Endometrial microvascular endothelial cells (primary cell): ENCODE measurements around the gene CANX. TPM values are rescaled to one million over a fixed set of nuclear protein-coding genes. Genes with fewer than 3 reads are reported as not detected.
"Not testable (repeated sequence)": the region's sequence is repeated elsewhere in the genome, so short reads cannot be mapped to it uniquely, and the experiment has no call there.

Source experiments
- in situ Hi-C: cut with HindIII; loops from 2 replicates; pipeline ENCODE4 v1.10.0; 2017; ENCODE audit warnings: low sequenced_read_pairs, low pct_unique_long_range_greater_than_20kb; ENCODE audit errors: inconsistent ontology term
- total RNA-seq: library from RNA; depleted of rRNA; stranded (reverse); fragments of >200 nt; gene quantifications from one replicate; pipeline ENCODE4 v1.2.3, GENCODE V29; 2015; ENCODE audit errors: inconsistent ontology term

Gene CANX, protein sequence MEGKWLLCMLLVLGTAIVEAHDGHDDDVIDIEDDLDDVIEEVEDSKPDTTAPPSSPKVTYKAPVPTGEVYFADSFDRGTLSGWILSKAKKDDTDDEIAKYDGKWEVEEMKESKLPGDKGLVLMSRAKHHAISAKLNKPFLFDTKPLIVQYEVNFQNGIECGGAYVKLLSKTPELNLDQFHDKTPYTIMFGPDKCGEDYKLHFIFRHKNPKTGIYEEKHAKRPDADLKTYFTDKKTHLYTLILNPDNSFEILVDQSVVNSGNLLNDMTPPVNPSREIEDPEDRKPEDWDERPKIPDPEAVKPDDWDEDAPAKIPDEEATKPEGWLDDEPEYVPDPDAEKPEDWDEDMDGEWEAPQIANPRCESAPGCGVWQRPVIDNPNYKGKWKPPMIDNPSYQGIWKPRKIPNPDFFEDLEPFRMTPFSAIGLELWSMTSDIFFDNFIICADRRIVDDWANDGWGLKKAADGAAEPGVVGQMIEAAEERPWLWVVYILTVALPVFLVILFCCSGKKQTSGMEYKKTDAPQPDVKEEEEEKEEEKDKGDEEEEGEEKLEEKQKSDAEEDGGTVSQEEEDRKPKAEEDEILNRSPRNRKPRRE
- 504 TPM for total RNA-seq

- in situ Hi-C loops = no loop called here
These were observed at the start of gene CANX for GRCh38 chr5:179698935-179699615. TSS of gene CANX (plus strand) at chr5:179698967. CDS start at chr5:179705682, 6,715 bp downstream.

- in situ Hi-C loops = not testable (repeated sequence)
These were observed 49.5 kb upstream of the CANX start for GRCh38 chr5:179649166-179649703.

GRCh38 chr5:179650245-179650644, 48.5 kb upstream of the CANX start:
- in situ Hi-C loops = not testable (repeated sequence)

- in situ Hi-C loops = not testable (repeated sequence)
These were observed 45.6 kb upstream of the CANX start for GRCh38 chr5:179653135-179653534.

GRCh38 chr5:179657302-179658178, 41.2 kb upstream of the CANX start:
- in situ Hi-C loops = not testable (repeated sequence)

GRCh38 chr5:179658179-179658856, 40.4 kb upstream of the CANX start:
- in situ Hi-C loops = not testable (repeated sequence)

- in situ Hi-C loops = not testable (repeated sequence)
These were observed 37.1 kb upstream of the CANX start for GRCh38 chr5:179661647-179662046.

- in situ Hi-C loops = no loop called here
These were observed 30.4 kb upstream of the CANX start for GRCh38 chr5:179668391-179668790.

GRCh38 chr5:179678223-179679013, 20.3 kb upstream of the CANX start:
- in situ Hi-C loops = no loop called here

DNA sequence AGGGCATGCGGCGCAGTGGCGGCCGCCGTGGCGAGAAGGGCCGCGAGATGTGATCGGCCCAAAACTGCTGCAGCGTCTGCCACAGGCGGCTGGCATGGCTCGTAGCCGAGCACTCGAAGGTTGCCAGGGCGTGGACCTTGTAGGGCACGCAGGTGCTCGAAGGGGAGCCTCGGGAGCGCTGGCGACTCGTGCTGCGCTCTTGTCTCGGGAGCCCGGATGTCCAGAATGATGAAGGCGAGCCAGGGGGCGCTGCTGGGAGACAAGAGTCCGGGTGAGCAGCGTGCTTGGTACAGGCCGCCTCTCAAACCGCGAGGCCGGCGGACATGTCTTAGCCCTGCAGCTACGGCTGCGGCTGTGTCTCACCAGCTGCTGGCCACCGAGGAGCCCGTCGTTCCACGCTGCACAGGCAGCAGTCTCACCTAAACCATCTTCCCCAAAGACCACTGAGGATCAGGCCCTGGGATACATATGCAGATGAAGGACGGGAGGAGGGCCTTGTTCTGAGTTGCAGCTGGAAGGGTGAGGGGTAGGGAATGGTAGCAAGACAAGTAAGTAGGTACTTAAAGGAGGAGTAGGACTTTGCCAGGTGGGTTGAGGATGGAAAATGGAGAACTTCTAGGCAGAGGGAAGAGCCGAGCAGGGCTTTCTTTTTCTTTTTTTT, 19.6 kb upstream of the CANX start:
- in situ Hi-C loops = no loop called here

- in situ Hi-C loops = no loop called here
These were observed 18.6 kb upstream of the CANX start for GRCh38 chr5:179680014-179680779.

DNA sequence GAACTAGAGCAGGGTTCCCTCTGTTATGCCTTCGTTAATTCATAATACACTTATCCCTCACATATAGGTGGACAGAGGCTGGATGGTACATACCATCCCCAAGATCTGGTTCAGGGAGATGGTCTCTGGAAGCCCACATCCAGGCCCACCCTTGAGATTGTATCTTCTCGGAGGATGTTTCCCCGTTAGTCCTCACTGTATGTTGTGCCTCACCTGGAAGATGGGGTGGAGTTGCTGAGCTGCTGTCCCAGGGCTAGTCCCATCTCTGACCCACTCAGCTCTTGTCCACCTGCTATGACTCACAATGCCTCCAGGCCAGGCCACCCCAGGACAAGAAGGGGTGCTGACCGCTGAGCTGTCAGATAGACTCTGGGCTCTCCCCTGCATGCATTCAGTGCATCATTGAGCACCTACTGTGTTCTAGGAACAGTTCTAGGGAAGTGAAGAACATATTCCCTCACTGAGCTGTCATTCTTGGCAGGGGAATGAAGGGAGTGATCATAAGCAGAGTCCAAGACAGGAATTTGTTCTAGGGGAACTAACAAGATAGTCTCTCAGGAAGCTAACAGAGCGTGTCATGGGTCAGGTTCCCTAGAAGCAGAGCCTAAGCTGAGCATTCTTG, 17.9 kb upstream of the CANX start, which contains the start of gene CBY3:
CBY3 (minus strand) TSS at position 255 of the 622 bp plus-strand sequence; CDS start at position 139, 116 bp downstream.
- in situ Hi-C loops = no loop called here

GRCh38 chr5:179689212-179689611, 9.6 kb upstream of the CANX start:
- in situ Hi-C loops = not testable (repeated sequence)

DNA sequence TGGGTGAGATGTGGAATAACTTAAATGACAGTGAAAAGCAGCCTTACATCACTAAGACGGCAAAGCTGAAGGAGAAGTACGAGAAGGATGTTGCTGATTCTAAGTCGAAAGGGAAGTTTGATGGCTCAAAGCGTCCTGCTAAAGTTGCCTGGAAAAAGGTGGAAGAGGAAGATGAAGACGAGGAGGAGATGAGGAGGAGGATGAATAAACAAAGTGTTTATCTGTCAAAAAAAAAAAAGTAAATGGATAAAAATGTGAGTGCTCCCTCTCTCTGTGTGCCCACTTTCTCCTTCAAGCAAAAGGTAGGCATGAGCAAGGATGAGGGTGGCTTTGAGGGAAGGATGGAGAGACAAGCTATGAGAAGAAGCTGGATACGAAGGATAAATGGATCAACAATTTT, 4.2 kb upstream of the CANX start:
- in situ Hi-C loops = no loop called here

- in situ Hi-C loops = no loop called here
These were observed 2.2 kb upstream of the CANX start for GRCh38 chr5:179696603-179697002.

- in situ Hi-C loops = no loop called here
These were observed 1.7 kb upstream of the CANX start for GRCh38 chr5:179697108-179697507.
